GM19023 (cell line): ENCODE results near the gene DHRSX.
"Not testable (repeated sequence)": the region's sequence is repeated elsewhere in the genome, so short reads cannot be mapped to it uniquely, and the experiment has no call there.

Experiments used
- ATAC-seq: cut with Tn5 transposase; IDR thresholded peaks from one replicate; pipeline ENCODE4 v1.9.1; 2021; ENCODE audit warnings: mild to moderate bottlenecking, moderate library complexity; ENCODE audit not compliant: unreplicated experiment

Gene DHRSX

GRCh38 chrX:2230457-2230856 lies 270.3 kb downstream of the DHRSX start:
- no peak for ATAC-seq

GRCh38 chrX:2228536-2228935 lies 272.2 kb downstream of the DHRSX start:
- no peak for ATAC-seq

GRCh38 chrX:2226906-2227656 lies 273.7 kb downstream of the DHRSX start:
- no peak for ATAC-seq

- no peak for ATAC-seq
Observed at GRCh38 chrX:2226182-2226581, 274.6 kb downstream of the DHRSX start.

DNA sequence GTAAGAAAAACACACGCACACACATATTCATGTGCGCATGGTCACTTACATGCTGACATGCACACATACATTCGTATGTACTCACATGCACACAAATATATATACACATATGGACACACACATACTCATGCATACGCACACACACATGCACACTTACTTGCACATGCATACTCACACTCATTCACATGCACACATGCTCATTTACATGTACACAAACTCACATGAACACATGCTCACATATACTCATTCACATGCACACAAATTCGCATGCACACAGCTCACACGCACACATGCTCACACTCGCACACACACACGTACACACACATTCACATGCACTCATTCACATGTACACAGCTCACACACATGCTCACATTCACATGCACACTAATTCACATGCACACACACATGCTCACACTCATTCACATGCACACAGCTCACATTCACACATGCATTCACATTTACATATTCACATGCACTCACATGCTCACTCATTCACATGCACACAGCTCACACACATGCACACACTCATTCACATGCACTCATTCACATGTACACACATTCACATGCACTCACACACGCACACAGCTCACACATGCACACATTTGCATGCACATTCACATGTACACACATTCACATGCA lies 276.1 kb downstream of the DHRSX start:
- no peak for ATAC-seq

DNA sequence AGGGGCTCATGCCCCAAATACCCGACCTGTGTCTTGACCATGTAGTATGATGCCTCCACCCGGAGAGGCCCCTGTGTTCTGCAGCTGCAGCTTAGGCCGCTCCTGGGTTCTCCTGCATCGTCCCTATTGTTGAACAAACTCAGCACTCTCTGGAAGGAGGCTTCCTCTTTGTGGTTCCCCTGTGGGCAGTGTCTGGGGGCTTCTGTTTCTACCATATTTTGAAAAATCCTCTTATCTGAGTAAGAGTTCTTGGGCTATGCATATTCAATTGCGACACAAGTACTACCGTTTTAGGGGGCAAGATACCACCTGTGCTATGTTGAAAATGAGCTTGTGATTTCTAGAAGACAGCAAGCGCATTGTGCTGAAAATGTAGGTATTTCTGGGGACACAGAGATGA lies 276.6 kb downstream of the DHRSX start:
- ATAC-seq, result no peak

- ATAC-seq, result peak; percentile 71
Observed at GRCh38 chrX:2220829-2221567, 279.8 kb downstream of the DHRSX start.

DNA sequence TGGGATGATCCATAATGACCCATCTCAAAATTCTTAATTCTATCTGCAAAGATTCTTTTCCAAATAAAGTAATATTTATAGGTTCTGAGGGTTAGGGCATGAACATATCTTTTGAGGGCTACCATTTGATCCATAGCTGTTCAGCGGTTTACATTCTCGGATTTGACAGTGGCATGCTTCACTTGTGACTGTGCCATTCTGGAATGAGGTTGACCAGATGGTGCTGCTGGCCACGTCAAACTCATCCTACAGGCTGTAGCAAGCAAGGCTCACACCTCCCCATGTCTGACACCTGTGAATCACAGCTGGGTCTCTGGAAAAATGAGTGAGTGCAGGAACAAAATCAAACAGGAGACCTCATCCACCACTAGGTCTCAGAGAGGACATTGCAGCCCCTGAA lies 280.5 kb downstream of the DHRSX start:
- no peak for ATAC-seq

- ATAC-seq, result not testable (repeated sequence)
Observed at GRCh38 chrX:2214138-2214823, 286.5 kb downstream of the DHRSX start.

- ATAC-seq, result not testable (repeated sequence)
Observed at GRCh38 chrX:2211667-2212066, 289.1 kb downstream of the DHRSX start.

DNA sequence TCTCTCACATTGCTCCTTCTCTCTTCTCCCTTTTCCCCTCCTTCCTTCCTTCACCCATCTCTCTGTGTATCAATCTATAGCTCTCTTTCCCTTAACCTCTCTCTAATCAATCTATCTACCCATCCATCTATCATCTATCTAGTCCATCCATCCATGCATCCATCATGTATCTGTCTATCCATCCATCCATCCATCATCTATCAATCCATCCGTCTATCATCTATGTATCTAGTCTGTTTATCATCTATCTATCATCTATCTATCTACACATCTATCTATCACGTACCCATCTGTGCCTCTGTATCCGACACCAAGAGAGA lies 307.5 kb downstream of the DHRSX start:
- no peak for ATAC-seq

DNA sequence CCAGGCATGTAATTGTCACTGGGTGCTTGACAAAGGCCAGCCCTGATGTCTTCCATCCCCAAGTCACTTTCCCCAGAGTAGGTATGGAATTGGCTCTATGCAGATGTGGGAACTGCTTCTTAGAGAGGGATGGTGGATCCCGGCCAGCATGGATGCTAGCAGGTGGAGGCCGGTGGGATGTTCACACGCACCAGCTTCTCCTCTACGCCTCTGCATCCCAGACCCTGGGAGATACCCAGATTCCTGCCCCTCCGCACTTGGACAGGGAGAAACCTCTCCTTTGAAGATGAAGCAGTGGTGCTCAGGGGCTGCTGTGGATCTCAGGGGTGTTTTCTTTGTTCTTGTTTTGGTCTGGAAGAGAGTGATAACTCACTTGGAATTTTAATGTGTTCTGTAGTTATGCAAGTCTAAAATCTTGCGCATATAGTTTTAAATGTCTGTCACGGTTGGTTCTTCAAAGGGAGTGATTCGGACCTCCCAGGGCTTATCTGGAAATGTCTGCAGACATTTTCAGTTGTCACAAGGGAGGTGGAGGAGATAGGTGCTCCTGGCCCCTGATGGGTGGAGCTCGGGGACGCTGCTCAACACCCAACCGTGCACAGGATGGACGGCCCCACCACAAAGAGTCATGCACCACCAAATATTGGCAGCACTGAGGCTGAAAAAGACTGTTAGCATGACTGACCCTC lies 308.0 kb downstream of the DHRSX start:
- no peak for ATAC-seq

DNA sequence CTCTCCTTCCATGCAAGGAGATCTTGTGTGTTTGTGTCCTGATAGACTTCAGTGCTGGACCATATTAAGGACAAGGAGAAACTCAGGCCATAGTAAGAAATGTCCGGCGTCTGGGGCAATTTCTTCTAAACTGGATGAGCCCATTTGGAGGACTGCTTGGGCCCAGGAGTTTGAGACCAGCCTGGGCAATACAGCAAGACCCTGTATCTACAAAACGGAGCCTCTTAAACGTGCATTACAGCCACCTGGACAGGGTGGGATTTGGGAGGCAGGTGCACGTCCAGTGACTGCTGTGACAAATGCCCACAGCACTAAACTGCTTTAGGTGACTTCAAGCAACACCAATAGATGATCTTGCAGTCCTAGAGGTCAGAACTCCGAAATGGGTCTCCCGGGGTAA lies 311.9 kb downstream of the DHRSX start:
- no peak for ATAC-seq

DNA sequence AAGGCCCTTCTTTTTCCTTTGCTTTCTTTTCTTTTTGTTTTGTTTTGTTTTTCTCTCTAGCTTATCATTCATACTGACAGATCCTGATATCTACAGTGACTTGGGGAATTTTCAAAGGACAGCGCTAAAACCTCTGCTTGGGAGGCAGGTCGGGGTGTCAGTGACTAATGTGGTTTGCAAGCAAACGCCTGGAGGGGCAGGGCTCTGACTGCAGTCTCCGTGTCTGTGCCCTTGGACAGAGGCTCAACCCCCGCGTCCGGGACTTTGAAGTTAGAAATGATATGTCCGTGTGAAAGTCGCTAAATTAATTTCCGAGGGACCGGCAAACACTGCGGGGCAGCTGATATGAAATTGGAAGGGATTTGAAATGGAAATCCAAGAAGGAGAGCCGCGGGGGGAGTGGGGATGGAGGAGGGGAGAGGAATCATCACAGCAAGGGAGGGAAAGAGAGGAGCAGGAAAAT lies 312.4 kb downstream of the DHRSX start:
- ATAC-seq, result no peak

DNA sequence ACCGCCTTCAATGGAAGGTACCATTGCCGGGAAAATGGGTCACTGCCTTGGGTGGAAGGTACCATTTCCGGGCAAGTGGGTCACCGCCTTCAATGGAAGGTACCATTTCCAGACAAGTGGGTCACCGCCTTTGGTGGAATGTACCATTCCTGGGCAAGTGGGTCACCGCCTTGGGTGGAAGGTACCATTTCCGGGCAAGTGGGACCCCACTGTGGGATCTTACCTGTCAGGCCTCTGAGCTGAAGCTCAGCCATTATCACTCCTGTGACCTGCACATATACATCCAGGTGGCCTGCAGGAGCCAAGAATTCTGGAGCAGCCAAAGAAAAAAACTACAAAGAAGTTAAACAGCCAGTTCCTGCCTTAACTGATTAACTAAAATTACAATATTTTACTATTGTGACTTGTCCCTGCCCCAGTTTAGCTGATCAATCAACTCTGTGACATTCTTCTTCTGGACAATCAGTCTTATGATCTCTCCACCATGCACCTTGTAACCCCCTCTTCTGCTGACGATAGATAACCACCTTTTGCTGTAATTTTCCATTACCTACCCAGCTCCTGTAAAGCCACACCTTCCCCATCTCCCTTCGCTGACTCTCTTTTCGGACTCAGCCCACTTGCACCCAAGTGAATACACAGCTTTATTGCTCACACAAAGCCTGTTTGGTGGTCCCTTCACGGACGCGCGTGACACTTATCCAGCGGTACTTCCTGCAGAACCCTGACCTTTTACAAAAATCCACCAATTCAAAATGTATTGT lies 313.2 kb downstream of the DHRSX start:
- ATAC-seq, result no peak

DNA sequence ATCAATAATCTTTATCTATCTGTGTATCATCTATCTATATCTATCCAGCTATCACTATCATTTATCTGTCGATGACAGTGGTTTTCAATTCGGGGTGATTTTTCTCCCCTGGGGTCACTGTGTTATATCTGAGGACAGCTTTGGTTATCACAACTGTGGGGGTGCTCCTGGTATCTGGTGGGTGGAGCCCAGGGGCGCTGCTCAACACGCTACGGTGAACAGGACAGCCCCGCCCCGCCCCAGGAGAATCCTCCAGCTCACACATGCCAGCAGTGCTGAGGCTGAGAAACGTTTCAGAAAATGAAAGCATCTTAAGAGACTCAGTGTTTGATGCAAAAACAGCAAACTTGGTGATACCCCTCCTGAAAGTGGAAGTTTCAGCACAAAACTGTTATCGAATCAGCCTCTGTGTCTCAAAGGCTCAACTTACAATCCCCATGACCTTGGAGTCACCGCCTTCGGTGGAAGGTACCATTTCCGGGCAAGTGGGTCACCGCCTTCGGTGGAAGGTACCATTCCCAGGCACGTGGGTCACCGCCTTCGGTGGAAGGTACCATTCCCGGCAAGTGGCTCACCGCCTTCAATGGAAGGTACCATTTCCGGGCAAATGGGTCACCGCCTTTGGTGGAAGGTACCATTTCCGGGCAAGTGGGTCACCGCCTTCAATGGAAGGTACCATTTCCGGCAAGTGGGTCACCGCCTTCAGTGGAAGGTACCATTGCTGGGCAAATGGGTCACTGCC lies 315.3 kb downstream of the DHRSX start:
- ATAC-seq, result no peak

DNA sequence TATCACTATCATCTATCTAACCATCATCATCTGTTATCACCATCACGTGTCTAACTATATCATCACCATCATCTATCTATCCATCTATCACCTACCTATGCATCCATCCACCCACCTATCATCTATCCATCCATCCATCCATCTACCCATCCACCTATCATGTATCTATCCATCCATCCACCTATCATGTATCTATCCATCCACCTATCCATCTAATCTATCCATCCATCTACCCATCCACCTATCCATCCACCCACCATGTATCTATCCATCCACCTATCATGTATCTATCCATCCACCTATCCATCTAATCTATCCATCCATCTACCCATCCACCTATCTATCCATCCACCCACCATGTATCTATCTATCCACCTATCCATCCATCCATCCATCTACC lies 316.7 kb downstream of the DHRSX start:
- ATAC-seq, result no peak

GRCh38 chrX:2183193-2183725 lies 317.5 kb downstream of the DHRSX start:
- ATAC-seq, result no peak

DNA sequence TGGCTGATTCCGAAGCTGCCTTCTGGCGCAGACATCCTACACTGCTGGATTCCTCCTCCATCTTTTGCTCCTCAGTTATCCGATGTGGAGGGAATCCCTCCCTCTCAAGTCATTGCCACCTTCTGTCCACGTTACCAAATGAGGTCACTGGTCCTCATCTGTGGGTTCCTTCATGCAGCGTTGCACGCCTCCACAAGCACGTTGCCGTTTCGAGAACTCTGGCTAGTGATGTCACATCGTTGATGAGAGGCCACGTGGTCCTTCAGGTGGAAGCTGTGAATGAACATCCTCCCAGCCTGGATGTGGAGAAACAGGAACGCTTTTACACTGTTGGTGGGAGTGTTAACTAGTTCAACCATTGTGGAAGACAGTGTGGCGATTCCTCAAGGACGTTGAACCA lies 323.2 kb downstream of the DHRSX start:
- ATAC-seq, result no peak
